Measurements from ENCODE around the gene ATG4D.
"Not testable (repeated sequence)": the region's sequence is repeated elsewhere in the genome, so short reads cannot be mapped to it uniquely, and the experiment has no call there.

ATG4D gene

GRCh38 chr19:10520652-10521318, 22.9 kb upstream of the ATG4D start:
- DNase-seq = no peak

- no peak for DNase-seq
These were observed 22.1 kb upstream of the ATG4D start for GRCh38 chr19:10521461-10522171.

- DNase-seq = no peak
These were observed 20.5 kb upstream of the ATG4D start for GRCh38 chr19:10523135-10523636.

DNA sequence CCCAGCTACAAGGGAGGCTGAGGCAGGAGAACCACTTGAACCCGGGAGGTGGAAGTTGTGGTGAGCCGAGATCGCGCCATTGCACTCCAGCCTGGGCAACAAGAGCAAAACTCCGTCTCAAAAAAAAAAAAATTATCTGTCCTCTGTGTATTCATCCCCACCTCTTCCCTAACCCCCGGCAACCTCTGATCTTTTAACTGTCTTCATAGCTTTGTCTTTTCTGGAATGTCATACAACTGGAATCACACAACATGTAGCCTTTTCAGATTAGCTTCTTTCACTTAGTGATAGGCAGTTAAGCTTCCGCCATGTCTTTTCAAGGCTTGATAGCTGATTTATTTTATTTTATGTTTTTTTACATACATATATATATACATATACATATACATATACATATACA, 18.1 kb upstream of the ATG4D start:
- no peak for DNase-seq

DNA sequence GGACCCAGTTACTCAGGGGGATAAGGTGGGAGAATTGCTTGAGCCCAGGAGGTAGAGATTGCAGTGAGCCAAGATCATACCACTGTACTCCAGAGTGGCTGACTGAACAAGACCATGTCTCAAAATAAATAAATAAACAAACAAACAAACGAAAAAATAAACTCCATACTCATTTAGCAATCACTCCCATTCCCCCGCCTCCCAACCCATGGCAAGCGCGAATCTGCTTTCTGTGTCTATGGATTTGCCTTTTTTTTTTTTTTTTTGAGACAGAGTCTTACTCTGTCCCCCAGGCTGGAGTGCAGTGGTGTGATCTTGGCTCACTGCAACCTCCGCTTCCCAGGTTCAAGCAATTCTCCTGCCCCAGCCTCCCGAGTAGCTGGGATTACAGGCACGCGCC, 16.8 kb upstream of the ATG4D start:
- DNase-seq = not testable (repeated sequence)

DNA sequence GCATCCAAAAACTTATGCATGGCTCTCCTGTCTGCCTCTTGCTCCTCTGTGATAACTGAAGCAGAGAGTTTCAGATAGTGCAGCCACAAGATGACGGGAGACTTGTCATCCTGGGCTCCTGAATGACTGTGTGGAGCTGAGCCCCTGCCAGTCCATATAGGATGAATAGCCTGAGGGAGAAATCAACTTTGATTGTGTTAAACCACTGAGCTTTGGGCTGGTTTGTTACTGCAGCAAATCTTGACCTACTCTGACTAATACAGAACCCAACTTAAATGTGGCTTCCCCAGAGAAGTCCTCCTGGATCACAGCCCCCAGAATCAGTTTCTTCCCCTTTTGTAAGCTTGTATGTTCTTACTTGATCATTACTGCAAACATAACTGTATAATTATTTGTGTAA, 11.2 kb upstream of the ATG4D start:
- no peak for DNase-seq

DNA sequence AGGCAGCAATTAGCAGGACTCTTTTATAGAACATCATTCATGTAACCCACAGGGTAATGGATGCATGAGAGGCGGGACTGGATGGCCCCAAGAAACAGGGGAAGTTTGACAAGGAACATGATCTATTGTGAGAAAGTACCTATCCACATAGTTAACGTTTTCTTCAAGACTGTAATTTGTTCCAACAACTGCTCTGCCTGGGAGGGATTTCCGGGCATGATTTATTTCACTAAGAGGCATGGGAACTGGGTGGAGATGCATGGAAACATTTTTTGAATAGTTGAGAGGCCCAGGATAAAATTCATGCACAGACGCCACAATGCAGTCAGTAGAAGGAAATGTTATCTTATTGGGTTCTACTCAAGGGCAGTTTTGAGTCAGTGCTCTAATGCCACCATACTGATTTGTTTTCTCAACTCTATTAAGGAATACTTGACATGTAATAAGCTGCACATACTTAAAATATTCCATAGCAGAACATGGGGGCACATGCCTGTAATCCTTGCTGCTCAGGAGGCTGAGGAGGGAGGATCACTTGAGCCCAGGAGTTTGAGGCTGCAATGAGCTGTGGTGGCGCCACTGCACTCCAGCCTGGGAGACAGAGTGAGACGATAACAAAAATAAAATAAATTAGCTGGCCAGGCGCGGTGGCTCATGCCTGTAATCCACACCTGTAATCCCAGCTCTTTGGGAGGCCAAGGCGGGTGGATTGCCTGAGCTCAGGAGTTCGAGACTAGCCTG, 9.9 kb upstream of the ATG4D start:
- no peak for DNase-seq

- no peak for DNase-seq
These were observed 8.1 kb upstream of the ATG4D start for GRCh38 chr19:10535613-10536012.

DNA sequence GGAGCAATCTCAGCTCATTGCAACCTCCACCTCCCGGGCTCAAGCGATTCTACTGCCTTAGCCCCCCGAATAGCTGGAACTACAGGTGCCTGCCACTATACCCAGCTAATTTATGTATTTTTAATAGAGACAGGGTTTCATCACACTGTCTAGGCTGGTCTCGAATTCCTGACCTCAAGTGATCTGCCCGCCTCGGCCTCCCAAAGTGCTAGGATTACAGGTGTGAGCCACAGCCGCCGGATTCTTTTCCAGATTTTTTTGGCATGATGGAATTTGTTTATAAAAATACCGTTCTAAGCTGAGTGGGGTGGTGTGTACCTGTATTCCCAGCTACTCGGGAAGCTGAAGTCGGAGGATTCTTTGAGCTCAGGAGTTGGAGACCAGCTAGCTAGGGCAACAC, 6.0 kb upstream of the ATG4D start:
- no peak for DNase-seq

DNA sequence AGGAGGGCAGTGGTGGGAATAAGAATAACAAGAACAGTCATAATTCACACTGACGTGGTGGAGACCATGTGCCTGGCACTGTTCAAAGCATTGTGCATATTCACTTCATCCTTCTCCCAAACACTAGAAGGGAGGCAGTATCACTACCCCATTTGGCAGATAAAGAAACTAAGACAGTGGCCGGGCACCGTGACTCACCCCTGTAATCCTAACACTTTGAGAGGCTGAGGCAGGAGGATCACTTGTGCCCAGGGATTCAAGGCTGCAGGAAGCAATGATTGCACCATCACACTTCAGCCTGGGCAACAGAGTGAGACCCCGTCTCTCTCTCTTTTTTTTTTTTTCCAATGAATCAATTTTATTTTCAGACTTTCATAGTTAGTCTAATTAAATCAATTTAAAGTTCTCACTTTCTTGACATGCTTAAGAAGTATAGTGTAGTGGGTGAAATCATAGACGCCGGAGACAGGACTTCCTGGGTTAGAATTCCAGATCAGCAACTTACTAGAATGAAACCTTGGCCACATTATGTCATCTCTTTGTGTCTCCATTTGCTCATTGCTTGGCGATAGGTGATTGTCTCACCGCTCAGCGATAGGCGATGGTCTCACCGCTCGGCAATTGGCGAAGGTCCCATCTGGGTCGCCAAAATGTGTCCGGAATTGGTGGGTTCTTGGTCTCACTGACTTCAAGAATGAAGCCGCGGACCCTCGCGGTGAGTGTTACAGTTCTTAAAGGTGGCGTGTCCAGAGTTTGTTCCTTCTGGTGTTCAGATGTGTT, 5.3 kb upstream of the ATG4D start:
- DNase-seq = no peak

DNA sequence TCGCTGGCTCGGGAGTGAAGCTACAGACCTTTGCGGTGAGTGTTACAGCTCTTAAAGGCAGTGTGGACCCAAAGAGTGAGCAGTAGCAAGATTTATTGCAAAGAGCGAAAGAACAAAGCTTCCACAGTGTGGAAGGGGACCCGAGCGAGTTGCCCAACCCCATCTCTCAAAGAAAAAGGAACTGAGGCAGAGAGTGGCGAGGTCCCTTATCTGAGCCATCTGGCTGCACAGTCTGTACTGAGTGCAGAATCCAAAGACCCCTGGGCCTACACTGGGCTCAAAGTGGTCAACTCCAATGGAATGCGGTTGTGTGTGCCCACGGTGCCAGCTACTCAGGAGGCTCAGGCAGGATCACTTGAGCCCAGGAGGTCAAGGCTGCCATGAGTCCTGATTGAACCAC, 4.7 kb upstream of the ATG4D start:
- DNase-seq = not testable (repeated sequence)

DNA sequence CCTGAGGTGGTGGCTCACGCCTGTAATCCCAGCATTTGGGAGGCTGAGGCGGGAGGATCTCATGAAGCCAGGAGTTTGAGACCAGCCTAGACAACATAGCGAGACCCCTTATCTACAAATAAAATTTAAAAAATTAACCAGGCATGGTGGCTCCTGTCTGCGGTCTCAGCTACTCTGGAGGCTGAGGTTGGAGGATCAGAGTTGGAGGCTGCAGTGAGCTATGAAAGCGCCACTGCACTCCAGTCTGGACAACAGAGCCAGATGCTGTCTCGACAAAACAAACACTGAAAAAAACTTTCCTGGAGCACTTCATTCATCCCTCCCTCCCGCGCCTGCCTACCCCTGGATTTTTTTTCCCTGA, 665 bp upstream of the ATG4D start:
- no peak for DNase-seq

DNA sequence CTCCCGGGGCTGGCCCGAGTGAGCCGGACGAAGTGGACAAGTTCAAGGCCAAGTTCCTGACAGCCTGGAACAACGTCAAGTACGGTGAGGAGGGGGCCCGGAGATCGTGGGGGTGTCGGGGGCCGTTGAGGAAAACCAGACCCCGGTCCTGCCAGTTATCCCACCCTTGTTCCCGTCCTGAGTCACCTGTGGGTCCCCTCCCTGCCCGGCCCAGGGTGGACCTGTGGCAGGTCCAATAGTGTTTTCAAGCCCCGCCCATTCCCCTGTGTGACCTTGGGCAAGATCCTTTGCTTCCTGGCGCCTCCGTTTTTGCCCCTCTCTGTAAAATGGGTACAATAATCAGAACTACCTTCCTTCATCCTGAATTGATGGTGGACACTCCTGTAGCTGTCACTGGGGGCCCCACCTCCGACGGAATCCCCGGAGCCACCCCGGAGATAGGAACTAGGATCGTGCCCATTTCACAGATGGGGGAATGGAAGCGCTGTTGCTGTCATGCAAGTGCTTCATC, 593 bp downstream of the ATG4D start:
- no peak for DNase-seq

DNA sequence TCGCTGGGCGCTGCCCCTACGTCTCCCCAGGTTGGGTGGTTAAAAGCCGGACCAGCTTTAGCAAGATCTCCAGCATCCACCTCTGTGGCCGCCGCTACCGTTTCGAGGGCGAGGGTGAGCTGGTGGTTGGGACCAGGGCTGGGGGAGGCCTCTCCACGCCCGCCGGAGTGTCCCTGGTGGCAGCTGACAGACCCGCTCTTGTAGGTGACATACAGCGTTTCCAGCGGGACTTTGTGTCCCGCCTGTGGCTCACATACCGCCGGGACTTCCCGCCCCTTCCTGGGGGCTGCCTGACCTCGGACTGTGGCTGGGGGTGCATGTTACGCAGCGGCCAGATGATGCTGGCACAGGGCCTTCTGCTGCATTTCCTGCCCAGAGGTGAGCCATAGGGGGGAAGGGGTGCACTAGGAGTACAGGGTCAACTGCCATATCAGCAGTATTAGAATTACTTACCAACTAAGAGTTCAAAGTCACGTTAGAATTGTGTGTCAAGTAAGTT, 1.1 kb downstream of the ATG4D start:
- DNase-seq = no peak

DNA sequence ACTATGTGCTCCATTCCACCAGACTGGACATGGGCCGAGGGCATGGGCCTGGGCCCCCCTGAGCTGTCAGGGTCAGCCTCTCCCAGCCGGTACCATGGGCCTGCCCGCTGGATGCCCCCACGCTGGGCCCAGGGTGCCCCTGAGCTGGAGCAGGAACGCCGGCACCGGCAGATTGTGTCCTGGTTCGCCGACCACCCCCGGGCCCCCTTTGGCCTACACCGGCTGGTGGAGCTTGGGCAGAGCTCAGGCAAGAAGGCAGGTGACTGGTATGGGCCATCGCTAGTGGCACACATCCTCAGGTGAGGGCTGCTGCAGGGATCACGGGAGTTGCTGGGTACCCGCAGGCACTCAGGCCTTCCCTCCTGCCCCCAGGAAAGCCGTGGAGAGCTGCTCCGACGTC, 3.1 kb downstream of the ATG4D start:
- no peak for DNase-seq

DNA sequence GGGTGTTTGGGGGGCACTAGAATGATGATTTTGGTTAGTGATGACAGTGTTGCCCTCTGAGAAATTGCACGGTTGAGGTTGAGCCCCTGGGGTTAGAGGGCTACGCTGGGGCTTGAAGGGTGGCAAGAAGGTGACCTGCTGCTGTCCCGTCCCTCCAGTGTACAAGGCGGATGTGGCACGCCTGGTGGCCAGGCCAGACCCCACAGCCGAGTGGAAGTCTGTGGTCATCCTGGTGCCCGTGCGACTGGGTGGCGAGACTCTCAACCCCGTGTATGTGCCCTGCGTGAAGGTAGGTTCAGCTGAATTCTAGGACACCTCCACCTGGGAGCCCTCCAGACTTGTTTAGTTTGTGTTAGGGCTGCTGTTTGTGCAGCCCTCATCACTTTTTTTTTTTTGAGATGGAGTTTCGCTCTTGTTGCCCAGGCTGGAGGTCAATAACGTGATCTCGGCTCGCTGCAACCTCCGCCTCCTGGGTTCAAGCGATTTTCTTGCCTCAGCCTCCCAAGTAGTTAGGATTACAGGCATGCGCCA, 5.1 kb downstream of the ATG4D start:
- no peak for DNase-seq

DNA sequence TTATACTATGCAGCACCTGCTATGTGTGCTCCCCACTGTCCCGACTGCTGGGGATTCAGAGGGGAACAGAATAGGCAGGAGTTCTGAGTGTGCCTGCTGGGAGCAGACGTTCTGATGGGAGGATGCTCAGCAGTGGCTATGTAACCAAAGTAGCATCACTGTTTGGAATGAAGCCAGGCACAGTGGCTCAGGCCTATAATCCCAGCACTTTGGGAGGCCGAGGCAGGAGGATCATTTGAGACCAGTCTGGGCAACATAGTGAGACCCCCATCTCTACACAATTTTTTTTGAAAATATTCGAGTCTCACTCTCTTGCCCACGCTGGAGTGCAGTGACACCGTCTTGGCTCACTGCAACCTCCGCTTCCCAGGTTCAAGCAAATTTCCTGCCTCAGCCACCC, 6.0 kb downstream of the ATG4D start:
- no peak for DNase-seq

DNA sequence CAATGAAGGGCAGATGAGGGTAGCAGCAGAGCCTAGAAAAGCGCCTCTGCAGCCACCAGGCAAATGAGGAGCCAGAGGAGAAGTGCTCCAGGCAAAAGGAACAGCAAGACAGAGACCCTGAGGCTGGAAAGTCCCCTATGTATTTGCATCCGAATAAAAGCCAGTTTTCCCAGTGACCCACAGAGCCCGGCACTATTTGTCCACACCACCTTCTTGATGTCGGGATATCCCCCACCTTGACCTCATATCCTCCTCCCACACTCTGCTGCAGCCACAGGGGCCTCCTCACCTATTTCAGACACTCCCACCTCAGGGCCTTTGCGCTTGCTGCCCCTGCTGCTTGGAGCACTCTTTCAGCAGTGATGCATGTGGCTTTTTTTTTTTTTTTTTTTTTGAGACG, 6.6 kb downstream of the ATG4D start:
- no peak for DNase-seq

DNA sequence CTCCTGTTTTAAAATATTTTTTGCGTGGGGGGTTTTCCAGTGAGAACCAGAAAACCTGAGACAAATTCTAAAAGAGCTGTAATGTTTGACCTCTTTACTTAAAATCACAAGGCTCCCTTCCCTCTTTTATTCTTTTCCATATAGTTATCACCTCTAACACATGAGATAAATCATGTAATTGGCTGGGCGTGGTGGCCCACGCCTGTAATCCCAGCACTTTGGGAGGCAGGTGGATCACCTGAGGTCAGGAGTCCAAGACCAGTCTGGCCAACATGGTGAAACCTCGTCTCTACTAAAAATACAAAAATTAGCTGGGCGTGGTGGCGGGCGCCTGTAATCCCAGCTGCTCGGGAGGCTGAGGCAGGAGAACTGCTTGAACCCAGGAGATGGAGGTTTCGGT, 7.3 kb downstream of the ATG4D start:
- DNase-seq = not testable (repeated sequence)

GRCh38 chr19:10551698-10552301, 8.1 kb downstream of the ATG4D start:
- no peak for DNase-seq

GRCh38 chr19:10552510-10553053, 8.9 kb downstream of the ATG4D start:
- no peak for DNase-seq
